Tibial nerve (tissue), 4 donors: ENCODE measurements around the gene CENPP. TPM values are rescaled to one million over a fixed set of nuclear protein-coding genes. Genes with fewer than 3 reads are reported as not detected.

ENCODE experiments used
- DNase-seq, 2 donors: peaks; one replicate each; pipeline ENCODE4 v3.0.0-alpha.2; 2019; ENCODE audit warnings: low spot score in 2 of 2
- H3K27ac ChIP-seq, 4 donors: fragments of 200-600 bp; sonication (generic) in 3 of 4; one replicate each; pipeline ENCODE4 v1.5.1; 2017 to 2019; ENCODE audit warnings: mild to moderate bottlenecking in 1 of 4
- H3K27me3 ChIP-seq, 2 donors: fragments of 200-600 bp; sonication (generic) in 1 of 2; one replicate each; pipeline versions ENCODE4 v1.5.1 to v1.6.0; 2017 to 2019
- H3K36me3 ChIP-seq, 3 donors: fragments of 200-600 bp; sonication (generic); one replicate each; pipeline ENCODE4 v1.5.1; 2018 to 2019
- H3K4me1 ChIP-seq, 4 donors: fragments of 200-600 bp; sonication (generic) in 3 of 4; one replicate each; pipeline ENCODE4 v1.5.1; 2017 to 2019
- H3K4me3 ChIP-seq, 4 donors: fragments of 200-600 bp; sonication (generic) in 3 of 4; one replicate each; pipeline ENCODE4 v1.5.1; 2017 to 2019; ENCODE audit warnings: mild to moderate bottlenecking in 1 of 4, moderate library complexity in 1 of 4
- H3K9me3 ChIP-seq, 4 donors: fragments of 200-600 bp; sonication (generic) in 3 of 4; one replicate each; pipeline ENCODE4 v1.5.1; 2017 to 2019
- CTCF ChIP-seq, 5 experiments: fragments of 200-600 bp in 3 of 5; fragments of 450-650 bp in 2 of 5; sonication (generic) in 3 of 5; IDR thresholded peaks; one replicate each; pipeline ENCODE4 v1.5.1; 2016 to 2019; ENCODE audit warnings: antibody characterized with exemption in 5 of 5, mild to moderate bottlenecking in 3 of 5, moderate library complexity in 2 of 5
- EP300 ChIP-seq, 2 donors: sonication (generic); formaldehyde crosslinking; IDR thresholded peaks; one replicate each; pipeline ENCODE4 v1.6.1; 2017; ENCODE audit warnings: antibody characterized with exemption in 2 of 2, mild to moderate bottlenecking in 1 of 2
- POLR2A ChIP-seq, 2 donors: fragments of 450-650 bp; IDR thresholded peaks; one replicate each; pipeline ENCODE4 v1.6.1; 2017; ENCODE audit warnings: antibody characterized with exemption in 2 of 2, mild to moderate bottlenecking in 2 of 2, moderate library complexity in 2 of 2
- WGBS, 2 donors: methylation state at CpG; one replicate each; pipeline ENCODE4 v1.1.5; 2018; 5-methylcytosine and 5-hydroxymethylcytosine counted together
- total RNA-seq, 4 donors: library from RNA; depleted of rRNA; stranded (reverse); fragments of >200 nt; gene quantifications; one replicate each; pipeline ENCODE4 v1.1.0, GENCODE V29; 2016

Gene CENPP
- total RNA-seq, 4 donors from 2014 or later, result 5.0 to 17.1 (median 6.9) TPM

GRCh38 chr9:92543972-92544371 is 218.2 kb downstream of the CENPP start:
- Histone ChIP-seq H3K27ac (no peak overlapping the region), H3K9me3 (peaks cover 0 to 11% (median 0%) of the 10 kb centered on the region in 4 donors), H3K4me1 (no peaks in the 10 kb centered on the region), H3K4me3 (no peak overlapping the region), H3K36me3 (no peaks in the 10 kb centered on the region), H3K27me3 (no peaks in the 10 kb centered on the region)
- WGBS, 2 donors, result 82 to 85% methylated on average over 7 of the region's 7 CpGs
- TF ChIP-seq CTCF (IDR thresholded peaks at IDR 0.05), result no peak
- no peak for TF ChIP-seq EP300 (IDR thresholded peaks at IDR 0.05)
- no peak for TF ChIP-seq POLR2A (IDR thresholded peaks at IDR 0.05)
- no peak for DNase-seq

DNA sequence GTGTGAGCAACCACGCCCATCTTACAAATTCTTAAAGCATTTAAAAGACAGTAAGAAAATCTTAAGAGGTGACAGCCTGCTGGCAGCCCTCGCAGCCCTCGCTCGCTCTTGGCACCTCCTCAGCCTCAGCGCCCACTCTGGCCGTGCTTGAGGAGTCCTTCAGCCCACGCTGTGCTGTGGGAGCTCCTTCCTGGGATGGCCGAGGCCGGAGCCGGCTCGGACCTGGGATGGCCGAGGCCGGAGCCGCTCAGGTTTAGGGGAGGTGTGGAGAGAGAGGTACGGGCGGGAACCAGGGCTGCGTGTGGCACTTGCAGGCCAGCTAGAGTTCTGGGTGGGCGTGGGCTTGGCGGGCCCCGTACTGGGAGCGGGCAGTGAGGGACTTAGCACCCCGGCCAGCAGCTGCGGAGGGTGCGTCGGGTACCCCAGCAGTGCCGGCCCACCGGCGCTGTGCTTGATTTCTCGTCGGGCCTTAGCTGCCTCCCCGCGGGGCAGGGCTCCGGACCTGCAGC is 219.3 kb downstream of the CENPP start:
- Histone ChIP-seq H3K27me3 (no peaks in the 10 kb centered on the region), H3K4me1 (no peaks in the 10 kb centered on the region), H3K36me3 (no peaks in the 10 kb centered on the region), H3K4me3 (no peak overlapping the region), H3K27ac (no peak overlapping the region), H3K9me3 (peaks cover 0 to 11% (median 0%) of the 10 kb centered on the region in 4 donors)
- no peak for DNase-seq
- 95 to 96% methylated on average over 20 to 33 of the region's 33 CpGs for WGBS, 2 donors
- TF ChIP-seq CTCF (IDR thresholded peaks at IDR 0.05) (no peak), EP300 (IDR thresholded peaks at IDR 0.05) (no peak)

GRCh38 chr9:92547356-92547755 is 221.6 kb downstream of the CENPP start:
- DNase-seq, result no peak
- Histone ChIP-seq H3K4me3 (no peak overlapping the region), H3K4me1 (no peaks in the 10 kb centered on the region), H3K36me3 (no peaks in the 10 kb centered on the region), H3K27ac (no peak overlapping the region), H3K27me3 (no peaks in the 10 kb centered on the region), H3K9me3 (peaks cover 0 to 7% (median 0%) of the 10 kb centered on the region in 4 donors)
- TF ChIP-seq EP300 (IDR thresholded peaks at IDR 0.05) (no peak), POLR2A (IDR thresholded peaks at IDR 0.05) (no peak)
- WGBS, 2 donors, result 52 to 57% methylated on average over 3 of the region's 3 CpGs

DNA sequence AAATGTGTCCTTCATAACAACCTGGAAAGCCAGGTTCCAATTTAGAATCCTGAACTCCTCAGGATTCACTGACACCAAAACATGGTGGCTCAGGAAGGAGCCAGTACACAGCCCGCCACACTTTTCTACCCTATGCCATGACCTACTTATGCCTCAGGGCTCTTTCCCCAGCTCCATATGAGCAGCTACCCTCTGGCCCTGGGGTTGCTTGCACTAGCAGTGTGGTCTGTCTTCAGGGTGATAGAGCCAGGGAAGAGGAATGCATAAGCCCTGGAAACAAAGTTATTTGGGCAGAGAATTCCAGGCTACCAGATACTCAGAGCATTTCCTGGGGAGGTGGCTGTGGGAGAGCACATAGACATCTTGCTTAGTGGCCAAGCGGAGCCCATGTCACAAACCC is 225.0 kb downstream of the CENPP start:
- 93 to 96% methylated on average over 2 of the region's 2 CpGs for WGBS, 2 donors
- Histone ChIP-seq H3K4me3 (no peak overlapping the region), H3K27ac (no peak overlapping the region), H3K4me1 (no peaks in the 10 kb centered on the region), H3K27me3 (no peaks in the 10 kb centered on the region), H3K36me3 (no peaks in the 10 kb centered on the region), H3K9me3 (no peaks in the 10 kb centered on the region)
- TF ChIP-seq EP300 (IDR thresholded peaks at IDR 0.05) (no peak), POLR2A (IDR thresholded peaks at IDR 0.05) (no peak), CTCF (IDR thresholded peaks at IDR 0.05) (no peak)
- DNase-seq, result no peak

DNA sequence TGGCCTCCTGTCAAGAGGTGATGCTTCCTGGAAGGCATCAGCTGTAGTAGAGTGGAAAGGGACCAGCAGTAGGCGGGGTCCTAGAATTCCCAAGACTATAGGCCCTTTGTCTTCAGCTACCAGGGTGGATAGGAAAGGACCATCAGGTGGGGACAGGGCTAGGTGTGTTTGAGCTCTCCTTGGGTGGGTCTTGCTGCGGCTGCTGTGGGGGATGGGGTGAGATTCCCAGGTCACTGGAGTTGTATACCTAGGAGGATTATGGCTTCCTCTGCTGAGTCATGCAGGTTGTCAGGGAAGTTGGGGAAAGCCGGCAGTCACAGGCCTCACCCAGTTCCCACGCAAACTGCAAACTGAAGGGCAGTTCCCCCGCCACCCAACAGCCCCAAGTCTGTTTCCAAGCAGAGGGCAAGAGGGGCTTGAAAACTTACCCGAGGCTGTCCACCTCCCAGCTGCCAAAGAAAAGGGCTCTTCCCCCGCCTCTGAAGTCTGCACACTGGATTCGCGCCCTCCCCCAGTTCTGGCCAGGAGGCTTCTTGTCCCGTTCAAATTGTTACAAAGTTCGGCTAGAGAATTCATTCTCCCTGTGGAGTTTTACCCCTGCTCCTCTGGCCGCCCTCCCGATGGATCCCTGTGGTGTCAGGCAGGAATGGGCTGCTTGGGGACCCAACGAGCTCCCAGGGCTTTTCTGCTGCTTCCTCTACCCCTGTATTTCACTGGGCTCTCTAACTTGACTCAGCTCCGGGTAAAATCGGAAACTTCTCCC is 233.0 kb downstream of the CENPP start:
- Histone ChIP-seq H3K4me3 (no peak overlapping the region), H3K4me1 (peaks cover 0 to 19% (median 0%) of the 10 kb centered on the region in 4 donors), H3K27me3 (no peaks in the 10 kb centered on the region), H3K27ac (no peak overlapping the region), H3K9me3 (no peaks in the 10 kb centered on the region), H3K36me3 (no peaks in the 10 kb centered on the region)
- no peak for DNase-seq
- TF ChIP-seq POLR2A (IDR thresholded peaks at IDR 0.05), result no peak
- TF ChIP-seq CTCF (IDR thresholded peaks at IDR 0.05), result no peak
- no peak for TF ChIP-seq EP300 (IDR thresholded peaks at IDR 0.05)
- 82 to 91% methylated on average over 15 to 16 of the region's 16 CpGs for WGBS, 2 donors
